Activated naive CD4-positive, alpha-beta T cell treated with anti-CD3 and anti-CD28 coated beads, Interleukin-2, amount 50 U/mL, for 24 hours (primary cell): ENCODE results near the gene NFAM1.

ENCODE experiments used
- H3K27ac Mint-ChIP-seq: one replicate; pipeline ENCODE4 v1.8.0; 2021; ENCODE audit warnings: mild to moderate bottlenecking, mixed read lengths
- H3K27me3 Mint-ChIP-seq: one replicate; pipeline ENCODE4 v1.8.0; 2021; ENCODE audit warnings: mixed read lengths
- H3K36me3 Mint-ChIP-seq: one replicate; pipeline ENCODE4 v1.8.0; 2021; ENCODE audit warnings: mixed read lengths
- H3K4me1 Mint-ChIP-seq: one replicate; pipeline ENCODE4 v1.8.0; 2021; ENCODE audit warnings: mixed read lengths
- H3K4me3 Mint-ChIP-seq: one replicate; pipeline ENCODE4 v1.8.0; 2021; ENCODE audit warnings: mild to moderate bottlenecking, mixed read lengths
- H3K9me3 Mint-ChIP-seq: one replicate; pipeline ENCODE4 v1.8.0; 2021; ENCODE audit warnings: mixed read lengths

The NFAM1 gene

DNA sequence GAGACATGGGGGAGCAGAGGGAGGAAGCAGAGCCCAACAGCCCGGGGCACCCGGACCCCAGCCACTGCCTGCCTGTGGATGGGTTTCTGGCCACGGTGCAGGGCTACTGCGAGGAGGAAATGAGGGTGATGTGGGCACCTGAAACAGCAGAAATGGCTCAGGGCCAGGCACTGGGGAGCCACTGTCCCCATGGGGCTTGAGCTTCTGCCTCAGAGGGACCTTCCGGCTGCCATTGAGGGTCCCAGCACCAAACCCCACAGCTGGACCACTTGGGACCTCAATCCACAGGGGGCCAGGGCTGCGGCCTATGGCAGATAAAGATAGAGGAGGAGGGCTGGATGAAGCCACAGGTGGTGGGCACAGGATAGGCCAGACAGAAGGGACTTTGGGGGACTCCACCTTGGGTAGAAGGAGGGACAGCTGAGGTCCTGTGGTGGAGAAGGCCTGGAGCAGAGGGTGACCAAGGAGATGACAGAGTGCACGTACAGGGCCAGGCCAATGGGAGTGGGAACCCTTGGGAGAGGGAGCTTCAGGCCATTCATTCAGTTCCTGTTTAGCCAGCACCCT, 48.3 kb downstream of the NFAM1 start:
- H3K27me3 Mint-ChIP-seq: no peaks in the 10 kb centered on the region
- no peaks in the 10 kb centered on the region for H3K4me1 Mint-ChIP-seq
- no peaks in the 10 kb centered on the region for H3K36me3 Mint-ChIP-seq
- H3K9me3 Mint-ChIP-seq: no peaks in the 10 kb centered on the region
- no peak overlapping the region for H3K4me3 Mint-ChIP-seq
- no peak overlapping the region for H3K27ac Mint-ChIP-seq

DNA sequence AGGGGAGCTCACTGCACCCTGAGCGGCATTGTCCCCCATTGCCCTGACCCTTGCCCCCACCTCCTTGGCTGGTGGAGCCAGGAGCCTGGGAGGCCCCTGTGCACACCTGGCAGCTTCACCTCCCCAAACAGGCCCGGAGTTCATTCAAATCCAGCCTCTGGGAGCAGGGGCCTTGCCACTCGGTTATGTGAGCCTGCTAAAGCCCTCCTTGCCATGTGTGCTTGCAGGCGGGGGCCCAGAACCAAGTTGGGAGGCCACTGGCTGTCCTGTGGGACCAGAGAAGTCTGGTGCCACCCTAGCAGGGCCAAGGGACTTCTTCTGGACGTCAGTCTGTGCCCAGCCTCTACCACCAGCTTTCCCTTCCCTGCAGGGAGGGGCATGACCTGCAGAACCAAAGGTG, 48.9 kb downstream of the NFAM1 start:
- no peaks in the 10 kb centered on the region for H3K27me3 Mint-ChIP-seq
- H3K36me3 Mint-ChIP-seq: no peaks in the 10 kb centered on the region
- H3K27ac Mint-ChIP-seq: no peak overlapping the region
- H3K4me3 Mint-ChIP-seq: no peak overlapping the region
- H3K9me3 Mint-ChIP-seq: no peaks in the 10 kb centered on the region
- no peaks in the 10 kb centered on the region for H3K4me1 Mint-ChIP-seq

DNA sequence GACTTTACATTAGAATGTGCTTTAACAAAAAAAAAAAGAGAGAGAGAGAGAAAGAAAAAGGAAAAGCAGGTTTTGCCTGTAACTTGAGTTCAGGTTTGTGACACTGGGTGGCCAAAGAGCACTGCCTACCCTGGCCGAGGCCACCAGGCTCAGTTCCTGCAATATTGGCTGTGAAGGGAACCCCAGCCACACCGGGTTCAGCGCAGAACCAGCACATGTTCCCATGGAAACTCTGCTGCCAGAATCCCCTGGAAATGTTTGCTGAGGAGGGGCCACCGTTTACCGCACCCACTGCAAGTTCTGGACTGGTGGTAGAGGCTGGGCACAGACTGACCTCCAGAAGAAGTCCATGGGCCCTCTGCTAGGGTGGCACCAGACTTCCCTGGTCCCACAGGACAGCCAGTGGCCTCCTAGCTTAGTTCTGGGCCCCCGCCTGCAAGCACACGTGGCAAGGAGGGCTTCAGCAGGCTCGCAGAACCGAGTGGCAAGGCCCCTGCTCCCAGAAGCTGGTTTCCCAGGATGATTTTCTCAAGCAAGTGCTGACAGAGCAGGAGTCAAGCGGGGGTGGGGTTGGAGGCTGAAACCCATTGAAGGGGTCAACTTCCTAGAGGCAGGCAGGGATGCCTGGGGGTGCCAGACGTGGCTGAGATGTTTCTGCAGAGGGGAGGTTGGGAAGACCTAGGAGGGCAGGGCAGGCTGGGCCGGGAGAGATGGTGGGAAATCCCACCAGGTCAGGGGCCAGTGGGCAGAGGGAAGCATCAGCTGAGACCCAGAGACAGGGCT, 51.2 kb downstream of the NFAM1 start:
- H3K27me3 Mint-ChIP-seq: no peaks in the 10 kb centered on the region
- no peaks in the 10 kb centered on the region for H3K36me3 Mint-ChIP-seq
- no peak overlapping the region for H3K27ac Mint-ChIP-seq

DNA sequence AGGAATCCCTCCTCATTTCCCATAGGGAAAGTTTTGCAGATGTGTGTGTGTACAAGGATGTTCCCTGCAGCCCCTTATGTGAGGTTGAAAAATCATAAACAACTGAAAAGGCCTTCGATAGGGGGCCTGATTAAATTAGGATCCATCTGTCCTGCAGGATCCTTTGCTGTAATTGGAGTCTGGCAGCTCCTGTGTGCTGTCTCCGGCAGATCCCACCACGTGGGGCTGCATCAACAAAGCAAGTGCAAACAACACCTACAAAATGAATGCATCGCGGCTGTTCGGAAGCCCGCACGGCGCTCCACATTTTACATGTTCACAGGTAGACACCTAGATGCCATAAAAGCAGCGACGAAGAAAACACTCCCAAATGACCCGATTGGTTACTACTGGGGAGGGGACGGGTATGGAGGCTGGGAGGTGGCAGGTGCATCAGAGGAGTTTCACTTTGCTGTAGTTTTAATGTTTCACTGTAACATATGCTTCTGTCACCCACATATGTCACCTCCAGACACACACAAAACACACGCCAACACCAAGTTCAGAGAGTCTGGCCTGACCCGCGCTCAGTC, 52.2 kb downstream of the NFAM1 start:
- no peaks in the 10 kb centered on the region for H3K9me3 Mint-ChIP-seq
- H3K4me3 Mint-ChIP-seq: no peak overlapping the region
- no peak overlapping the region for H3K27ac Mint-ChIP-seq
- no peaks in the 10 kb centered on the region for H3K4me1 Mint-ChIP-seq
- H3K36me3 Mint-ChIP-seq: no peaks in the 10 kb centered on the region
- H3K27me3 Mint-ChIP-seq: no peaks in the 10 kb centered on the region

More for the DNA sequence above, 51.2 kb downstream of the NFAM1 start:
- Mint-ChIP-seq H3K4me1 (no peaks in the 10 kb centered on the region), H3K9me3 (no peaks in the 10 kb centered on the region), H3K4me3 (no peak overlapping the region)

DNA sequence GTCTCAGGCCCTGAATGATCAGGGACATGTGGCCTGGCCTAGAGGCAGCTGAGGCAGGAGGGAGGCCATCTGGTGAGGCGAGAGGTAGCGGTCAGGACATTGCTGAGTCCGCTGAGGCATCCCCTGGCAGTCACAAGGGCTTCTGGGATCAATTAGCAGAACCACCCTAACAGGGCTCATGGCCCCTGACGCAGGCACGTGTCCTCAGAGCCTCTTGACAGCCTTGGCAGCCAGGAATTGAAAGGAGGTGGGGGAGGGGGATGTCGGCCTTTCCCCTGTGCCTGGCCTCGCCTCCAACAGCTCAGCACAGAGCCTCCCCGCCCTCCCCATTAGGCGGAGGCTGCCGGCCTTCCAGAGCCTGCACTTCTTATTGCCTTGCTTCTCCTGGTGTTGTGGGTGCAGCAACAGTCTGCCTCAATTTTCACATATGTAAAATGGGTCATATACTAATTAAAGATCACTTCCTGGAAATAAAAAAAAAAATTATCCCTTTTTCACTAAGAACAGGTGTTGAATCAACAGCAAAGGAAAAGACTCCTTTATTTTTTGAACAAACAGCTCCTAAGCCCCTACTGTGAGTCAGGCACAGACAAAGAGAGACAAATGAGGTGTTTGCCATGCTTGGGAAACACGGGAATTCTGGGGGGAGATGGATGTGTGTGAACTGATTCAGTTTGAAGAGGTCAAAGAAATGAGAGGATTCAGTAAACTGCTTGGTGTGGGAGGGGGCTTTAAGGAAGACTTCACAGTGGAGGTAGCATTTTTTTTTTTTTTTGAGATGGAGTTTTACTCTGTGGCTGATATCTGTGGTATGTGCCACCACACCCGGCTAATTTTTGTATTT, 55.3 kb downstream of the NFAM1 start:
- H3K27me3 Mint-ChIP-seq: no peaks in the 10 kb centered on the region
- no peaks in the 10 kb centered on the region for H3K9me3 Mint-ChIP-seq
- H3K4me3 Mint-ChIP-seq: no peak overlapping the region
- H3K27ac Mint-ChIP-seq: no peak overlapping the region
- H3K36me3 Mint-ChIP-seq: no peaks in the 10 kb centered on the region
- peaks cover 4% of the 10 kb centered on the region for H3K4me1 Mint-ChIP-seq

DNA sequence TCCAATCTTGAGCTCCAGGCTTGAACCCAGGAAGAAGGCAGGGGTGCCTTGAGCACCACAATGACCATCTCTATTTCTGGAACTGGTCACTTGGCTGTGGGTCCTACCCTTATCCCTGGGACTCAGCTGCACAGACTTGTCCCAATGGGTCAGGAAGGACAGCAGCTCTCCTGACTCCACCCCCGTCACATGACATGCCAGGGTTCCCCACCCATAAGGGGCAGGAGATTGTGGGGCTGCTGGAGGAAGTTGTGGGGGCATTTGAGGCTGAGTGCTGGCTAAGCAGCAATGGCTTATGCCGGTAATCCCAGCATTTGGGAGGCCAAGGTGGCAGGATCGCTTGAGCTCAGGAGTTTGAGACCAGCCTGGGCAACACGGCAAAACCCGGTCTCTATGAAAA, 56.2 kb downstream of the NFAM1 start:
- Mint-ChIP-seq H3K27me3 (no peaks in the 10 kb centered on the region), H3K9me3 (no peaks in the 10 kb centered on the region), H3K4me1 (peaks cover 4% of the 10 kb centered on the region), H3K4me3 (no peak overlapping the region), H3K27ac (no peak overlapping the region), H3K36me3 (no peaks in the 10 kb centered on the region)

DNA sequence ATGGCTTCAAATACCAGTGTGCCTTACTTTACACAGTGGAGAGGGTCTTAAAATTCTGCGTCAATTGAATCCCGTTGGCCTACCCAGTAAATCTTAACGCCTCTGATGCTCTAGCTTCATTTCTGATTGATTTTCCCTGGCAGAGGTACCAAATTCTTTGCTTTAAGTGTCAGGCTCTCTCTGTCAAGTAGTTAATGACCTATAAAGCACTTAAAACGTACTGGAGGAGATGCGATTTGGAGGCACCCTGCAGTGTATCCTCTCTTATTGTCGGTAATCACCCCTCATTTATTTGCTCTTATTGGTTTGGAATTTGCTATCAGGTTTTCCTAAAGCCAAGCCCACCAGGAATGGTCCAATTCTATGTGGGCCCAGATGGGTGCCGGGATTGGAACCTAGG, 59.2 kb downstream of the NFAM1 start:
- Mint-ChIP-seq H3K4me3 (no peak overlapping the region), H3K27ac (no peak overlapping the region), H3K4me1 (peaks cover 12% of the 10 kb centered on the region), H3K9me3 (no peaks in the 10 kb centered on the region), H3K27me3 (peaks cover 1% of the 10 kb centered on the region), H3K36me3 (no peaks in the 10 kb centered on the region)

DNA sequence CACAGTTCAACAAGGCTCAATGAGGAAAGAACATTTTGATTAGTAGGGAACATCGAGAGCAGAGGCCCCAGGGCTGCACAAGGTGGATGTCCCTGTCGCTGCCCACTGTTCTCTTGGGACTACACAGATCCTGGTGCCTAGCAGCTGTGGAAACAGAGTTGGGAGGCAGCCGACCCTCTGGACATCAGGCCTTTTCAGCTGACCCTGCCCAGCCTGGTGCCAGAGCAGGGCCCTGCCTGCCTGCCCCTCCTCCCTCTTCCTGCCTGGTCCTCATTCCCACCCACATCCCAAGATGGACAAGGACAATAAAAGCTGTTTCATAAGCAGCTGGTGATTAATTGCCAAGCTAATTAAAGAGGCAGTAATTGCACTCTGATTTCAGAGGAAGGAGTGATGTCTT, 60.7 kb downstream of the NFAM1 start:
- no peaks in the 10 kb centered on the region for H3K9me3 Mint-ChIP-seq
- H3K27me3 Mint-ChIP-seq: peaks cover 10% of the 10 kb centered on the region
- peak overlapping the region; percentile 53 for H3K27ac Mint-ChIP-seq
- H3K4me1 Mint-ChIP-seq: peaks cover 18% of the 10 kb centered on the region
- H3K36me3 Mint-ChIP-seq: no peaks in the 10 kb centered on the region
- no peak overlapping the region for H3K4me3 Mint-ChIP-seq

DNA sequence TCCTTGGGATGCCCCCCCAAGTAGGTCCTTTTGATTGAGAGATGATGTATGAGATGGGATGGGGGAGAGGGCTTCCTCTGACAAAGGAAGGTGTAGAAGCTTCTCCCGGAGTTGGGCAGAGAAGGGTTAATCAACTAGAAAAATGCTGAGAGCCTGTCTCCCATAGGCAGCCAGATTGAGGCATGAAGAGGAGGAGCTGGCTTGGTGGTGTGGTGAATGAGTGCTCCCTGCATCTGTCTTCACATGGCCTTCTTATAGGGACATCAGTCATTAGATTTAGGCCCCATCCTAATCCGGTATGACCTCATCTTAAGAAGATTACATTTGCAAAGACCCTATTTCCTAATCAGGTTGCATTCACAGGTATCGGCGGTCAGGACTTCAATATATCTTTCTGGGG, 61.1 kb downstream of the NFAM1 start:
- no peak overlapping the region for H3K4me3 Mint-ChIP-seq
- no peaks in the 10 kb centered on the region for H3K9me3 Mint-ChIP-seq
- no peaks in the 10 kb centered on the region for H3K36me3 Mint-ChIP-seq
- H3K27ac Mint-ChIP-seq: no peak overlapping the region
- H3K27me3 Mint-ChIP-seq: peaks cover 10% of the 10 kb centered on the region
- H3K4me1 Mint-ChIP-seq: peaks cover 18% of the 10 kb centered on the region

DNA sequence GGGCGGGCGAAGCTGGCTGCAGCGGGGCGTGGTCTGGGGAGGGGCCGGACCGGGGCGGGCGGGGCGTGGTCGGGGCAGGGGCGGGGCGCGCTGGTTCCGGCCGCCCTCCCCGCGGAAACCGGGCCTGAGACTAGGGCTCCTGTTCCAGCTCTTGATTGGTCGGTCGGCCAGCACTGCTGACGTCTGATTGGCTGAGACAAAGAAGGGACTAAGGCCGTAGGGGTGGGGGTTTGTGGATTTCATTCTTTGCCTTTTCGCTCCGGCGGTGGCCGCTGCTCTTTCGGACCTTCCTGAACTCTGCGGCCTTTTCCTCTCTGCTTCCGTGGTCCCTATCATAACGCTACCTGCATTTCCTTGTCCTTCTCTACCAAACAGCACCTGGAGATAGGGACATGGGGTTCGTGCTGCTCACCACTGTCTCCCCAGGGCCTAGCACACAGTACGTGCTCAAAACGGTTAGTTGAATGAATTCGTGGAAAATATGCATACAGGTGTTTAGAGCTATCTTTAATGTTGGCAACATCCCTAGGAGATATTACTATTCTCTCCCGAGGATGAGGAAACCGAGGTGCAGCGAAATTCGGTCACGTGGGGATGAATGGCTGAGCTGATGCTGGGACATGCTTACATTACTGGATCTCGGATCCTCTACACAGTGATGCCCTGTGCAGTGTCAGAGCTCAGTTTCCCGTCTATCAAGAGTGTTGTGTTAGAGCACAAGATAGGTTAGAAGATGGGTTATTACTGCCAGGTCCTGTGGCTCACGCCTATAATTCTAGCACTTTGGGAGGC, 62.8 kb downstream of the NFAM1 start:
- Mint-ChIP-seq H3K27ac (peak overlapping the region; percentile 76), H3K4me3 (peak overlapping the region; percentile 88), H3K36me3 (no peaks in the 10 kb centered on the region), H3K27me3 (peaks cover 13% of the 10 kb centered on the region), H3K4me1 (peaks cover 14% of the 10 kb centered on the region), H3K9me3 (no peaks in the 10 kb centered on the region)

DNA sequence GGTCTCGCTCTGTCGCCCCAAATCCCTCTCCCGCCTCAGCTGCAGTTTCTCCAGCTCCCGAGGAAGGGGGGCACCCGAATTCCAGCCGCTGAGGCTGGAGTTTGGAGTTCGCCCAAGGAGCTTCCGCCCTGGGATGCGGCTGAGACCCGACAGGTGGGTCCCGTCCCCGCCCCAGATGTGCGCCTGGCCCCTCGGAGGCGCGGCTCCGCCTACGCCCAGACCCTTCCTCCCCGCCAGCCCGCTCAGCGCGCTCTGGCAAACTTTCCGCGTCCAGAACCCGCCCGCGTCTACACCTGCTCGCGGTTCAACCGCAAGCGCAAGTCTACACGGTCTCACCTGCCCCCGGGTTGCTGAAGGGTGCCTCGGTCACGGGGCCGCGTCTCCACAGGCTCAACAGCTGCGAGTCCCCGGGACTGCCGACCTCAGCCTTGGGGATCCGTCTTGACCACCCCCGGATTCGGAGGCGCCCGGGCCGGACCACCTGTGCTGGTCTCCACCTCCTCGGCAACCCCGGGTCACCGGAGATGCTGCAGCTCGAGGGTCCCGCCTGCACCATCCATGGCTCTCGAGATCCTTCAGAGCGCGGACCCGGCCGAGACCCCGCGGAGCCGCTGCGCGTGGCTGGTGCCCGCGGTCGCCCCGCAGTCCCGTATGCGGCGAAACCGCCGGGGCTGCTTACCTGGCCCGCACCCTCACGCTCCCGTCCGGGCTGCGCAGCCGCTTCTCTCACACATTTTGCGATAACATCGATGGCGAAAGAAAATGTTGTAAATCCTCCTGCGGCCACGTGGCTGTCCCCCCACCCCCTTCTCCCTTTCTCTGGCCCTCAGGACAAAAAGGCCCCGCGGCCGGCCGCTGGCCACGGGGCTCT, 63.6 kb downstream of the NFAM1 start:
- H3K36me3 Mint-ChIP-seq: no peaks in the 10 kb centered on the region
- H3K4me3 Mint-ChIP-seq: peak overlapping the region; percentile 88
- H3K27me3 Mint-ChIP-seq: peaks cover 17% of the 10 kb centered on the region
- H3K27ac Mint-ChIP-seq: no peak overlapping the region
- H3K9me3 Mint-ChIP-seq: no peaks in the 10 kb centered on the region
- peaks cover 14% of the 10 kb centered on the region for H3K4me1 Mint-ChIP-seq

DNA sequence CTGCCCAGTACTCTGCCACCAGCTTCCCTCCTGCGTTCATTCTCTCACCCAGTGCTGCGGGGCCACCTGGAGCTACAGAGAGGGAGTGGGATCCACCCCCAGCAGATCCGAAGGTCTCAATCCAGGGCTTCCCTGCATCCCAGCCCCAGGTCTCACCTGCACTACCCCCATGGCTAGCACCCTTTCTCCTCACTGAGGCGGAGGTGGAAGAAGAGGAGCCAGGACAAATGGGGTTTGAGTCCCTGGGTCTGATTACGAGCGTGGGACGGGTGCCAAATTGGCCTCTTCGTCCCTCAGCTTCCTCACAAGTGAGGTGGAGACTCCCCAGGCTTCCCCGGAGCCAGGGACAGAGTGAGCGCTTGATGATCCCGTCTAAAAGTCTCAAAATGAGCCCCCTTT, 64.2 kb downstream of the NFAM1 start:
- Mint-ChIP-seq H3K27me3 (peaks cover 17% of the 10 kb centered on the region), H3K36me3 (no peaks in the 10 kb centered on the region), H3K4me3 (peak overlapping the region; percentile 88), H3K27ac (no peak overlapping the region), H3K4me1 (peaks cover 14% of the 10 kb centered on the region), H3K9me3 (no peaks in the 10 kb centered on the region)

DNA sequence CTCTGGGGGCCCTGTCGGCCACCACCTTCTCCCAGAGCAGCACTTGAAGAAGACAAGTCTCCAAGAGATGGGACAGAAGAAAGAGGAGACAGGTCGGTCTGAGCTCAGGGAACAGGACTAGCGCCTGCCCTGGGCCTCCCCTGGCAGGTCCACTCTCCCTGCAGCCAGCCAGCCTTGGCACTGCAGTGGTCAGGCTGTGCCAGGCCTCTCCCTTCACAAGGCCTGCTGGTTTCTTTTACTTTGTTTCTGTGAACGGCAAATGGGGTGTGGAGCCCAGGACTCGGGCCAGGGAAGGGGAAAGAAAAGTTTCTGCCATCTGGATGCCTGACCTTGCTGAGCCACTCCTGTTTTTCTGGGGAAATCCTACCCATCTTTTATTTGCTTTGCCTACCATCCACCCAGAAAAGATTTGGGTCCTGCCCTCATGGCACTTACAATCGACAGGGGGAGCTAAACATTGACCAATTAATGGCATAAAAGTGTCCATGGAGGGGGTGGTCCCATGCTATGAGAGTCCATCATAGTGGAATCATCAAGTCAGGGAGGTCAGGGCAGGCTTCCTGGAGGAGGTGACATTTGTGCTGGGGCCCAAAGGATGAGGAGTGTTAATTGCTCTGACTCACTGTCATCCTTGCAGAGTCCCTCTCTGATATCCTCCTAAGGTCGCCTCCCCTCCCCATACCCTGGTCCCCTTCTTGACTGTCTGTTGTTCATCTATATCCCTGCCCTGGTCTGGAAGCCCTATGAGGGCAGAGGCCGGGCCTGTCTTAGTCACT, 65.2 kb downstream of the NFAM1 start:
- Mint-ChIP-seq H3K4me3 (peak overlapping the region; percentile 88), H3K27me3 (peaks cover 17% of the 10 kb centered on the region), H3K27ac (peak overlapping the region; percentile 65), H3K9me3 (no peaks in the 10 kb centered on the region), H3K4me1 (peaks cover 14% of the 10 kb centered on the region), H3K36me3 (no peaks in the 10 kb centered on the region)
